ENCODE results near the gene DHX32.
"Not testable (repeated sequence)": the region's sequence is repeated elsewhere in the genome, so short reads cannot be mapped to it uniquely, and the experiment has no call there.

DNA sequence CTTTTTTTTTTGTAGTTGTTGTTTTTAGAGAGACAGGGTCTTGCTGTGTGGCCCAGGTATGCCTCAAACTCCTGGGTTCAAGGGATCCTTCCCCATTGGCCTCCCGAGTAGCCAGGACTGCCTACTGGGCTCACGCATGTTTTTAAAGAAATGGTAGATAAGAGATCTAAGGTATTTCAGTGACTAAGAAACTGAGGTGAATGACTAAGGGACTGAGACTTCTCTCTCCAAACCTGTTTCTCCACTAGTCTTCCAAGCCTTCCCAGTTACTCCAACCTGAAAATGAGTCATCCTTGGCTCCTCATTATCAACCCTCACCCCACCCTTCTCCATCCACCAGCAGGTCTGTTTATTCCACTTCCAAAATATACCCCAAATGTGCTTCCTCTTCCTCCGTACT, 19.9 kb upstream of the DHX32 start:
- not testable (repeated sequence) for TF ChIP-seq POLR2A (IDR thresholded peaks at IDR 0.05)
- TF ChIP-seq, protein P1, sequence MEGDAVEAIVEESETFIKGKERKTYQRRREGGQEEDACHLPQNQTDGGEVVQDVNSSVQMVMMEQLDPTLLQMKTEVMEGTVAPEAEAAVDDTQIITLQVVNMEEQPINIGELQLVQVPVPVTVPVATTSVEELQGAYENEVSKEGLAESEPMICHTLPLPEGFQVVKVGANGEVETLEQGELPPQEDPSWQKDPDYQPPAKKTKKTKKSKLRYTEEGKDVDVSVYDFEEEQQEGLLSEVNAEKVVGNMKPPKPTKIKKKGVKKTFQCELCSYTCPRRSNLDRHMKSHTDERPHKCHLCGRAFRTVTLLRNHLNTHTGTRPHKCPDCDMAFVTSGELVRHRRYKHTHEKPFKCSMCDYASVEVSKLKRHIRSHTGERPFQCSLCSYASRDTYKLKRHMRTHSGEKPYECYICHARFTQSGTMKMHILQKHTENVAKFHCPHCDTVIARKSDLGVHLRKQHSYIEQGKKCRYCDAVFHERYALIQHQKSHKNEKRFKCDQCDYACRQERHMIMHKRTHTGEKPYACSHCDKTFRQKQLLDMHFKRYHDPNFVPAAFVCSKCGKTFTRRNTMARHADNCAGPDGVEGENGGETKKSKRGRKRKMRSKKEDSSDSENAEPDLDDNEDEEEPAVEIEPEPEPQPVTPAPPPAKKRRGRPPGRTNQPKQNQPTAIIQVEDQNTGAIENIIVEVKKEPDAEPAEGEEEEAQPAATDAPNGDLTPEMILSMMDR (IDR thresholded peaks at IDR 0.05): not testable (repeated sequence)

All from suprapubic skin (tissue), 3 donors.